ENCODE measurements around the gene GNG7. TPM values are rescaled to one million over a fixed set of nuclear protein-coding genes. Genes with fewer than 3 reads are reported as not detected.
"Not testable (repeated sequence)": the region's sequence is repeated elsewhere in the genome, so short reads cannot be mapped to it uniquely, and the experiment has no call there.

GNG7 gene
- total RNA-seq, 2 donors from 2014 or later: 5.7 to 12.9 TPM

- intact Hi-C loops (cut with DNase I): no loop called here
- H3K36me3 ChIP-seq (replicated peaks in 1 of 2; ENCODE audit: insufficient read depth in 1 of 2, low read depth in 2 of 2): no peaks in the 10 kb centered on the region
- H3K9me3 ChIP-seq: no peaks in the 10 kb centered on the region
- DNase-seq (no peak), ATAC-seq (no peak)
- H3K27me3 ChIP-seq: no peaks in the 10 kb centered on the region
- WGBS, 2 donors: 75 to 79% methylated on average over 42 to 45 of the region's 47 CpGs
- no peak overlapping the region for H3K27ac ChIP-seq
- H3K4me1 ChIP-seq: peaks cover 15% of the 10 kb centered on the region
- TF ChIP-seq, protein P1, sequence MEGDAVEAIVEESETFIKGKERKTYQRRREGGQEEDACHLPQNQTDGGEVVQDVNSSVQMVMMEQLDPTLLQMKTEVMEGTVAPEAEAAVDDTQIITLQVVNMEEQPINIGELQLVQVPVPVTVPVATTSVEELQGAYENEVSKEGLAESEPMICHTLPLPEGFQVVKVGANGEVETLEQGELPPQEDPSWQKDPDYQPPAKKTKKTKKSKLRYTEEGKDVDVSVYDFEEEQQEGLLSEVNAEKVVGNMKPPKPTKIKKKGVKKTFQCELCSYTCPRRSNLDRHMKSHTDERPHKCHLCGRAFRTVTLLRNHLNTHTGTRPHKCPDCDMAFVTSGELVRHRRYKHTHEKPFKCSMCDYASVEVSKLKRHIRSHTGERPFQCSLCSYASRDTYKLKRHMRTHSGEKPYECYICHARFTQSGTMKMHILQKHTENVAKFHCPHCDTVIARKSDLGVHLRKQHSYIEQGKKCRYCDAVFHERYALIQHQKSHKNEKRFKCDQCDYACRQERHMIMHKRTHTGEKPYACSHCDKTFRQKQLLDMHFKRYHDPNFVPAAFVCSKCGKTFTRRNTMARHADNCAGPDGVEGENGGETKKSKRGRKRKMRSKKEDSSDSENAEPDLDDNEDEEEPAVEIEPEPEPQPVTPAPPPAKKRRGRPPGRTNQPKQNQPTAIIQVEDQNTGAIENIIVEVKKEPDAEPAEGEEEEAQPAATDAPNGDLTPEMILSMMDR (IDR thresholded peaks at IDR 0.05): no peak
- TF ChIP-seq POLR2A (IDR thresholded peaks at IDR 0.05): no peak
- no peak overlapping the region for H3K4me3 ChIP-seq
These were observed 94.5 kb downstream of the GNG7 start for GRCh38 chr19:2607712-2608601.

- ATAC-seq; H3K9me3 ChIP-seq; H3K36me3 ChIP-seq (replicated peaks in 1 of 2; ENCODE audit: insufficient read depth in 1 of 2, low read depth in 2 of 2); DNase-seq; H3K27me3 ChIP-seq; H3K27ac ChIP-seq; intact Hi-C loops (cut with DNase I); H3K4me3 ChIP-seq: not testable (repeated sequence)
- WGBS, 2 donors: 78 to 84% methylated on average over 9 of the region's 9 CpGs
- peaks cover 27% of the 10 kb centered on the region for H3K4me1 ChIP-seq
These were observed 95.7 kb downstream of the GNG7 start for GRCh38 chr19:2606774-2607173.

- WGBS, 2 donors: 89 to 94% methylated on average over 9 of the region's 9 CpGs
- intact Hi-C loops (cut with DNase I); H3K36me3 ChIP-seq (replicated peaks in 1 of 2; ENCODE audit: insufficient read depth in 1 of 2, low read depth in 2 of 2); ATAC-seq; DNase-seq; H3K9me3 ChIP-seq; H3K4me3 ChIP-seq; H3K27ac ChIP-seq; H3K27me3 ChIP-seq: not testable (repeated sequence)
- peaks cover 25% of the 10 kb centered on the region for H3K4me1 ChIP-seq
These were observed 96.6 kb downstream of the GNG7 start for GRCh38 chr19:2605889-2606288.

DNA sequence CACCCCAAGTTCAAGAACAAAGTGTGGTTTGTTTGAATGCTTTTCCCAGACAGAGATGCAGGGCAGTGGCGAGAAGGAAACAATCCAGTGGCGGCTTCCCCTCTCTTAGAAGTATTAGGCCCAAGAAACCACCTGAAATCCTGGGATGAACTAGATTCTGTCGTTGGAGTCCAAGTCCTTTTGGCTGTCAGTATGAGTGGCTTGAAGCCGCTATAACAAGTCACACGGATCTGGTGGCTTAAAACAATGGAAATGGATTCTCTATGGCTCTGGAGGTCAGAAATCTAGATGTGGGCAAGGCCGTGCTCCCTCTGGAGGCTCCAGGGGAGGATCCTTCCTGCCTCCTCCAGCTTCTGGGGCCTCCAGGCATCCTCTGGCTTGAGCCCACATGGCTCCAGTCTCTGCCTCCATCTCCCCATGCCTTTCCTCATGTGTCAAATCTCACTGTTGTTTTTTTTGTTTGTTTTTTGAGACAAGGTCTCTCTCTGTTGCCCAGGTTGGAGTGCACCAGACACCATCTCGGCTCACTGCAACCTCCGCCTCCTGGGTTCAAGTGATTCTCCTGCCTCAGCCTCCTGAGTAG lies 97.7 kb downstream of the GNG7 start:
- H3K4me3 ChIP-seq: no peak overlapping the region
- H3K27me3 ChIP-seq: no peaks in the 10 kb centered on the region
- 85 to 96% methylated on average over 8 of the region's 8 CpGs for WGBS, 2 donors
- H3K27ac ChIP-seq: no peak overlapping the region
- no peak for TF ChIP-seq POLR2A (IDR thresholded peaks at IDR 0.05)
- TF ChIP-seq, protein P1 (IDR thresholded peaks at IDR 0.05): no peak
- no peaks in the 10 kb centered on the region for H3K36me3 ChIP-seq (replicated peaks in 1 of 2; ENCODE audit: insufficient read depth in 1 of 2, low read depth in 2 of 2)
- DNase-seq (no peak), ATAC-seq (no peak)
- H3K4me1 ChIP-seq: peaks cover 21% of the 10 kb centered on the region
- intact Hi-C loops (cut with DNase I): no loop called here
- no peaks in the 10 kb centered on the region for H3K9me3 ChIP-seq

DNA sequence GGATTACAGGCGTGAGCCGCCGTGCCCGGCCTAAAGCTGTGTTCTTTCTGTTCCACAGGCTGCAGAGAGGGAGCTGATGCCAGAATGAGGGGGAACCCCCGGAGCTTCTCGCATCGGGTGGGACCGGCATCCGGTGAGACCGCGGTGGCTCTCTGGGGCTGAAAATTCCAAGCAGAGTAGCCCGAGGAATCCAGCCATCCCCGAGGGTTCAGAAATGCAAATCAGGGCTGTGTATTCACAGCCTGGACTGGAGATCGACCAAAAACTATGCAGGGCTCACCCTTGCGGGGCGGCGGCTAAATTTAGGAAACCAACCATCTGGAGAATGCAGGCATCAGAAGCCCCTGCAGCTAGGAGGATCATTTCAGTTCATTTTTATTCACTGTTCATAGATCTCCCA lies 99.2 kb downstream of the GNG7 start:
- no peak for TF ChIP-seq POLR2A (IDR thresholded peaks at IDR 0.05)
- TF ChIP-seq, protein P1 (IDR thresholded peaks at IDR 0.05): no peak
- Histone ChIP-seq H3K27ac (peak overlapping the region in 3 of 4 donors; percentile 57 to 85 (median 79)), H3K9me3 (no peaks in the 10 kb centered on the region), H3K36me3 (replicated peaks in 1 of 2; ENCODE audit: insufficient read depth in 1 of 2, low read depth in 2 of 2) (no peaks in the 10 kb centered on the region), H3K4me1 (peaks cover 28% of the 10 kb centered on the region), H3K4me3 (no peak overlapping the region), H3K27me3 (no peaks in the 10 kb centered on the region)
- no peak for ATAC-seq
- WGBS, 2 donors: 70% methylated on average over 4 to 17 of the region's 17 CpGs
- peak in 1 of 4 donors; percentile 15 for DNase-seq
- intact Hi-C loops (cut with DNase I): no loop called here
